Loucy (cell line): ENCODE measurements around the gene RAET1L.

ENCODE experiments used
- H2AFZ ChIP-seq: fragments of 200-600 bp; sonication (generic); 2 replicates; pipeline ENCODE4 v1.6.0; 2016; ENCODE audit warnings: antibody characterized with exemption, mild to moderate bottlenecking, low read length, moderate library complexity
- H3F3A ChIP-seq: fragments of 200-600 bp; 2 replicates; pipeline ENCODE4 v1.6.0; 2016; ENCODE audit warnings: antibody characterized with exemption, low read depth, mild to moderate bottlenecking
- H3K27me3 ChIP-seq: fragments of 200-600 bp; sonication (generic); 2 replicates; pipeline ENCODE4 v1.6.1; 2014; ENCODE audit warnings: low read length, mild to moderate bottlenecking; ENCODE audit not compliant: insufficient read depth, poor library complexity, severe bottlenecking
- H3K36me3 ChIP-seq: fragments of 200-600 bp; sonication (generic); 2 replicates; pipeline ENCODE4 v1.6.1; 2016; ENCODE audit warnings: low read length; ENCODE audit not compliant: insufficient read depth
- H3K4me1 ChIP-seq: fragments of 200-600 bp; sonication (generic); 2 replicates; pipeline ENCODE4 v1.5.1; 2014; ENCODE audit warnings: low read length, mild to moderate bottlenecking; ENCODE audit not compliant: insufficient read depth, poor library complexity, severe bottlenecking
- H3K4me2 ChIP-seq: fragments of 200-600 bp; sonication (generic); 2 replicates; pipeline ENCODE4 v1.6.0; 2014; ENCODE audit warnings: antibody characterized with exemption, low read length, low read depth, mild to moderate bottlenecking; ENCODE audit not compliant: poor library complexity, severe bottlenecking
- H3K4me3 ChIP-seq: fragments of 200-600 bp; sonication (generic); 2 replicates; pipeline ENCODE4 v1.5.1; 2014; ENCODE audit warnings: low read length, mild to moderate bottlenecking, mixed read lengths; ENCODE audit not compliant: poor library complexity, severe bottlenecking
- H3K79me2 ChIP-seq: fragments of 200-600 bp; sonication (generic); 2 replicates; pipeline ENCODE4 v1.6.1; 2014; ENCODE audit warnings: low read length; ENCODE audit not compliant: insufficient read depth
- H3K9ac ChIP-seq: fragments of 200-600 bp; sonication (generic); 2 replicates; pipeline ENCODE4 v1.6.0; 2014; ENCODE audit warnings: mild to moderate bottlenecking, low read depth, low read length, moderate library complexity; ENCODE audit not compliant: poor library complexity, severe bottlenecking
- H3K9me2 ChIP-seq: fragments of 200-600 bp; sonication (generic); replicated peaks from 2 replicates; pipeline ENCODE4 v1.6.1; 2016; ENCODE audit warnings: low read depth, low read length, mixed read lengths
- H3K9me3 ChIP-seq: fragments of 200-600 bp; sonication (generic); 2 replicates; pipeline ENCODE4 v1.6.1; 2014; ENCODE audit warnings: mild to moderate bottlenecking, antibody characterized with exemption, low read length, low read depth; ENCODE audit not compliant: insufficient read depth
- H4K20me1 ChIP-seq: fragments of 200-600 bp; sonication (generic); 2 replicates; pipeline ENCODE4 v1.6.0; 2014; ENCODE audit warnings: antibody characterized with exemption, low read length, mild to moderate bottlenecking; ENCODE audit not compliant: insufficient read depth, poor library complexity, severe bottlenecking
- CTCF ChIP-seq: fragments of 200-600 bp; sonication (generic); conservative IDR thresholded peaks from 2 replicates; pipeline ENCODE4 v1.5.1; 2014; ENCODE audit warnings: mild to moderate bottlenecking, antibody characterized with exemption, low read length
- EZH2phosphoT487 ChIP-seq: fragments of 200-600 bp; IDR thresholded peaks from 2 replicates; pipeline ENCODE4 v1.6.1; 2018; ENCODE audit warnings: antibody characterized with exemption, mild to moderate bottlenecking, moderate library complexity, borderline replicate concordance

Gene RAET1L

GRCh38 chr6:150048099-150048498 is 22.8 kb upstream of the RAET1L start:
- H2AFZ ChIP-seq, result no peak overlapping the region
- H3K4me2 ChIP-seq, result no peak overlapping the region
- no peaks in the 10 kb centered on the region for H3K9me2 ChIP-seq
- no peaks in the 10 kb centered on the region for H3K36me3 ChIP-seq
- TF ChIP-seq EZH2phosphoT487 (no peak), CTCF (no peak)
- H3K4me3 ChIP-seq, result no peak overlapping the region
- H3K9ac ChIP-seq, result no peak overlapping the region
- peaks cover 17% of the 10 kb centered on the region for H3K4me1 ChIP-seq
- no peaks in the 10 kb centered on the region for H4K20me1 ChIP-seq
- no peaks in the 10 kb centered on the region for H3F3A ChIP-seq
- no peaks in the 10 kb centered on the region for H3K9me3 ChIP-seq
- no peaks in the 10 kb centered on the region for H3K79me2 ChIP-seq
- H3K27me3 ChIP-seq, result peaks cover 3% of the 10 kb centered on the region

- Histone ChIP-seq H3K9me2 (no peaks in the 10 kb centered on the region), H3K79me2 (no peaks in the 10 kb centered on the region), H3K4me2 (no peak overlapping the region), H2AFZ (no peak overlapping the region), H3K4me1 (peaks cover 17% of the 10 kb centered on the region), H3F3A (no peaks in the 10 kb centered on the region), H3K27me3 (no peaks in the 10 kb centered on the region), H3K4me3 (no peak overlapping the region), H3K9me3 (no peaks in the 10 kb centered on the region), H3K36me3 (no peaks in the 10 kb centered on the region), H4K20me1 (no peaks in the 10 kb centered on the region), H3K9ac (no peak overlapping the region)
- TF ChIP-seq CTCF (no peak), EZH2phosphoT487 (no peak)
Observed at GRCh38 chr6:150046943-150047342, 21.6 kb upstream of the RAET1L start.

- no peak overlapping the region for H3K4me2 ChIP-seq
- no peaks in the 10 kb centered on the region for H3K9me3 ChIP-seq
- no peaks in the 10 kb centered on the region for H3K27me3 ChIP-seq
- H4K20me1 ChIP-seq, result no peaks in the 10 kb centered on the region
- no peaks in the 10 kb centered on the region for H3K79me2 ChIP-seq
- H3K9ac ChIP-seq, result no peak overlapping the region
- H3K4me1 ChIP-seq, result peaks cover 5% of the 10 kb centered on the region
- TF ChIP-seq EZH2phosphoT487 (no peak), CTCF (no peak)
- no peak overlapping the region for H2AFZ ChIP-seq
- H3K4me3 ChIP-seq, result no peak overlapping the region
- H3K36me3 ChIP-seq, result no peaks in the 10 kb centered on the region
- H3K9me2 ChIP-seq, result no peaks in the 10 kb centered on the region
- H3F3A ChIP-seq, result no peaks in the 10 kb centered on the region
Observed at GRCh38 chr6:150044621-150045145, 19.4 kb upstream of the RAET1L start.
